DND-41 (cell line): ENCODE measurements around the gene AHRR.
"Not testable (repeated sequence)": the region's sequence is repeated elsewhere in the genome, so short reads cannot be mapped to it uniquely, and the experiment has no call there.

Experiments
- ATAC-seq: fragments of 200-7000 bp; cut with Tn5 transposase; 3 replicates; pipeline ENCODE4 v1.9.1; 2021; ENCODE audit warnings: low read depth; ENCODE audit not compliant: insufficient read depth
- DNase-seq: peaks from one replicate; pipeline ENCODE4 v3.0.0-alpha.2; 2020
- H2AFZ ChIP-seq: 2 replicates; pipeline ENCODE4 v1.6.0; 2012; ENCODE audit warnings: low read depth, low read length
- H3K27ac ChIP-seq: 2 replicates; pipeline ENCODE4 v1.5.1; 2012; ENCODE audit warnings: low read length, inconsistent platforms
- H3K27me3 ChIP-seq: fragments of 200-600 bp; sonication (generic); 2 replicates; pipeline ENCODE4 v1.6.0; 2012; ENCODE audit warnings: low read length, mild to moderate bottlenecking, inconsistent platforms; ENCODE audit not compliant: insufficient read depth, poor library complexity
- H3K36me3 ChIP-seq: 2 replicates; pipeline ENCODE4 v1.5.1; 2012; ENCODE audit warnings: low read length, inconsistent platforms; ENCODE audit not compliant: insufficient read depth
- H3K4me1 ChIP-seq: 2 replicates; pipeline ENCODE4 v1.5.1; 2012; ENCODE audit warnings: mild to moderate bottlenecking, low read length; ENCODE audit not compliant: insufficient read depth
- H3K4me2 ChIP-seq: 2 replicates; pipeline ENCODE4 v1.6.0; 2012; ENCODE audit warnings: mild to moderate bottlenecking, moderate library complexity, low read length, inconsistent platforms; ENCODE audit not compliant: insufficient read depth
- H3K4me3 ChIP-seq, 2 experiments: fragments of 200-600 bp in 1 of 2; shearing (Covaris generic) in 1 of 2; 2 replicates each; pipeline ENCODE4 v1.5.1; 2012 to 2016; ENCODE audit warnings: inconsistent platforms in 2 of 2, low read length in 2 of 2, mild to moderate bottlenecking in 2 of 2, low read depth in 1 of 2, moderate library complexity in 1 of 2
- H3K79me2 ChIP-seq: 2 replicates; pipeline ENCODE4 v1.6.0; 2012; ENCODE audit warnings: low read length, inconsistent platforms; ENCODE audit not compliant: insufficient read depth
- H3K9ac ChIP-seq: 2 replicates; pipeline ENCODE4 v1.6.0; 2012; ENCODE audit warnings: low read depth, mild to moderate bottlenecking, inconsistent platforms, low read length, moderate library complexity
- H3K9me3 ChIP-seq: 2 replicates; pipeline ENCODE4 v1.5.1; 2012; ENCODE audit warnings: low read length, moderate library complexity, mild to moderate bottlenecking, inconsistent platforms; ENCODE audit not compliant: insufficient read depth, severe bottlenecking
- H4K20me1 ChIP-seq: 2 replicates; pipeline ENCODE4 v1.6.0; 2012; ENCODE audit warnings: low read length; ENCODE audit not compliant: insufficient read depth
- EZH2 ChIP-seq: IDR thresholded peaks from 3 replicates; pipeline ENCODE4 v1.6.1; 2012; ENCODE audit warnings: borderline replicate concordance, low read depth, mild to moderate bottlenecking, moderate library complexity, low read length, inconsistent platforms; ENCODE audit not compliant: severe bottlenecking
- TF ChIP-seq, protein P1 (sequence below): IDR thresholded peaks from 2 replicates; pipeline ENCODE4 v1.5.1; 2012; ENCODE audit warnings: borderline replicate concordance, low read length, moderate library complexity, mild to moderate bottlenecking; ENCODE audit not compliant: poor library complexity, severe bottlenecking; ENCODE audit errors: extremely low read depth

The AHRR gene

GRCh38 chr5:395156-395920 lies 73.8 kb downstream of the AHRR start:
- no peaks in the 10 kb centered on the region for H4K20me1 ChIP-seq
- H3K27ac ChIP-seq = peak overlapping the region; percentile 83
- no peak overlapping the region for H3K4me3 ChIP-seq
- H3K4me2 ChIP-seq = peak overlapping the region; percentile 52
- peaks cover 41% of the 10 kb centered on the region for H3K4me1 ChIP-seq
- ATAC-seq (no peak), DNase-seq (no peak)
- peak overlapping the region; percentile 64 for H3K9ac ChIP-seq
- TF ChIP-seq, protein P1, sequence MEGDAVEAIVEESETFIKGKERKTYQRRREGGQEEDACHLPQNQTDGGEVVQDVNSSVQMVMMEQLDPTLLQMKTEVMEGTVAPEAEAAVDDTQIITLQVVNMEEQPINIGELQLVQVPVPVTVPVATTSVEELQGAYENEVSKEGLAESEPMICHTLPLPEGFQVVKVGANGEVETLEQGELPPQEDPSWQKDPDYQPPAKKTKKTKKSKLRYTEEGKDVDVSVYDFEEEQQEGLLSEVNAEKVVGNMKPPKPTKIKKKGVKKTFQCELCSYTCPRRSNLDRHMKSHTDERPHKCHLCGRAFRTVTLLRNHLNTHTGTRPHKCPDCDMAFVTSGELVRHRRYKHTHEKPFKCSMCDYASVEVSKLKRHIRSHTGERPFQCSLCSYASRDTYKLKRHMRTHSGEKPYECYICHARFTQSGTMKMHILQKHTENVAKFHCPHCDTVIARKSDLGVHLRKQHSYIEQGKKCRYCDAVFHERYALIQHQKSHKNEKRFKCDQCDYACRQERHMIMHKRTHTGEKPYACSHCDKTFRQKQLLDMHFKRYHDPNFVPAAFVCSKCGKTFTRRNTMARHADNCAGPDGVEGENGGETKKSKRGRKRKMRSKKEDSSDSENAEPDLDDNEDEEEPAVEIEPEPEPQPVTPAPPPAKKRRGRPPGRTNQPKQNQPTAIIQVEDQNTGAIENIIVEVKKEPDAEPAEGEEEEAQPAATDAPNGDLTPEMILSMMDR = no peak
- no peaks in the 10 kb centered on the region for H3K27me3 ChIP-seq
- H3K9me3 ChIP-seq = no peaks in the 10 kb centered on the region
- H3K79me2 ChIP-seq = peaks cover 16% of the 10 kb centered on the region
- H3K36me3 ChIP-seq = no peaks in the 10 kb centered on the region
- H2AFZ ChIP-seq = no peak overlapping the region

- H3K79me2 ChIP-seq = peaks cover 16% of the 10 kb centered on the region
- H3K27ac ChIP-seq = peak overlapping the region; percentile 83
- H3K4me1 ChIP-seq = peaks cover 38% of the 10 kb centered on the region
- ATAC-seq = no peak
- H3K4me3 ChIP-seq = no peak overlapping the region
- H3K9me3 ChIP-seq = no peaks in the 10 kb centered on the region
- no peak overlapping the region for H2AFZ ChIP-seq
- H3K9ac ChIP-seq = no peak overlapping the region
- no peaks in the 10 kb centered on the region for H3K27me3 ChIP-seq
- TF ChIP-seq EZH2 = no peak
- TF ChIP-seq, protein P1 = no peak
- H4K20me1 ChIP-seq = no peaks in the 10 kb centered on the region
- no peaks in the 10 kb centered on the region for H3K36me3 ChIP-seq
- no peak for DNase-seq
- no peak overlapping the region for H3K4me2 ChIP-seq
These were observed 74.5 kb downstream of the AHRR start for GRCh38 chr5:395921-396530.

DNA sequence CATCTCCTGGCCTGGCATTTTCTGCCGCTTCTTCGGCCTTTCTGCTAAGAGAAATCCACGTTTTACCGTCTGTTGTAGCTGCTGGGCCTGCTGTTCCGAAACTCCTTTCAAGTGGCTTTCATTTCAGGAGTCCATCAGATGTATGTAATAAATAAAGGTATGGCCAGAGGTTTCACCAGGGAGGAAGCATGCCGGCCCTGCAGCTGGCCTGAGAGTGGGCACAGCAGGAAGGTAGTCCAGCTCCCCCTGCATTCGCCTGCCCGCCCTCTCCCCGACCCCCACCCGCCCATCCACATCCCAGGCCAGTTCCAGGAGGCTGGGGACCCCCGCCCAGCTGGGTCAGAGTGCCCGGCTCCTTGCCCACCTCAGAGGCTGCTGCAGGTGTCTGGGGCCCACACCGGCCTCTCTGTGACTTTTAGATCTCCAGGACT lies 75.0 kb downstream of the AHRR start:
- H3K27me3 ChIP-seq = no peaks in the 10 kb centered on the region
- DNase-seq (no peak), ATAC-seq (no peak)
- peaks cover 37% of the 10 kb centered on the region for H3K4me1 ChIP-seq
- H3K27ac ChIP-seq = no peak overlapping the region; the same call in 1 of the 2 replicates
- H3K36me3 ChIP-seq = no peaks in the 10 kb centered on the region
- no peak overlapping the region for H3K4me2 ChIP-seq
- H2AFZ ChIP-seq = no peak overlapping the region
- H3K79me2 ChIP-seq = peaks cover 16% of the 10 kb centered on the region
- TF ChIP-seq EZH2 = no peak
- TF ChIP-seq, protein P1 = no peak
- no peak overlapping the region for H3K9ac ChIP-seq
- H3K9me3 ChIP-seq = no peaks in the 10 kb centered on the region
- no peaks in the 10 kb centered on the region for H4K20me1 ChIP-seq
- H3K4me3 ChIP-seq = no peak overlapping the region

- not testable (repeated sequence) for H3K36me3 ChIP-seq, H4K20me1 ChIP-seq, DNase-seq, H3K9me3 ChIP-seq, H3K9ac ChIP-seq, H2AFZ ChIP-seq, H3K4me3 ChIP-seq, ATAC-seq, H3K27ac ChIP-seq, H3K27me3 ChIP-seq, H3K4me2 ChIP-seq
- Histone ChIP-seq H3K4me1 (peaks cover 25% of the 10 kb centered on the region), H3K79me2 (peaks cover 14% of the 10 kb centered on the region)
These were observed 76.6 kb downstream of the AHRR start for GRCh38 chr5:398141-398474.
